K562 (cell line): ENCODE data around the gene NDRG4. TPM values are rescaled to one million over a fixed set of nuclear protein-coding genes. Genes with fewer than 3 reads are reported as not detected.
A peak's percentile ranks its signal among the peaks of the same experiment; 100 is the strongest.

Experiments used
- ATAC-seq: fragments of 200-7000 bp; cut with Tn5 transposase; 3 replicates; pipeline ENCODE4 v1.9.1; 2020; ENCODE audit warnings: moderate library complexity
- BruUV-seq: library from RNA; stranded (reverse); fragments of 400-500 nt; replicated peaks from 2 replicates; lab custom pipeline; 2021; lab: Mats Ljungman, UMichigan
- CTCF ChIA-PET: fragments of 300-600 bp; formaldehyde crosslinking; extraction: SDS; loops from one replicate; lab custom pipeline; 2021; ENCODE audit warnings: low intra/inter-chr PET ratio; lab: Yijun Ruan, JAX
- POLR2A ChIA-PET: fragments of 300-600, 350-650 bp; sonication (Branson Sonifier 250); formaldehyde crosslinking; extraction: SDS; loops from one replicate; lab custom pipeline; 2021; ENCODE audit warnings: antibody characterized with exemption, inconsistent platforms; lab: Yijun Ruan, JAX
- DNase-seq, 4 experiments: peaks; one replicate each; pipeline versions ENCODE4 v3.0.0 to v3.0.0-alpha.2; 2011 to 2018; ENCODE audit warnings: low spot score in 3 of 4, mixed read lengths in 3 of 4; ENCODE audit errors: extremely low read depth in 1 of 4
- FAIRE-seq: peaks from 2 replicates; lab custom pipeline; 2011; peaks lifted over from hg19 to GRCh38; lab: Jason Lieb, UNC
- H2AFZ ChIP-seq: 2 replicates; pipeline ENCODE4 v1.6.0; 2011; ENCODE audit warnings: low read depth, low read length, control low read depth, inconsistent platforms
- H3K27ac ChIP-seq: fragments of 200-600 bp; 3 replicates; pipeline ENCODE4 v1.8.0; 2011; ENCODE audit warnings: low read depth, mild to moderate bottlenecking, control low read depth, inconsistent platforms, low read length, moderate library complexity, mixed read lengths; ENCODE audit errors: extremely low read depth
- H3K27me3 ChIP-seq, 2 experiments: fragments of 300-600 bp in 1 of 2; 2 replicates in 1 of 2; 3 replicates in 1 of 2; pipeline versions ENCODE4 v1.6.0 to v1.8.0; 2011; ENCODE audit warnings: inconsistent platforms in 2 of 2, low read length in 2 of 2, mild to moderate bottlenecking in 1 of 2, mixed read lengths in 1 of 2, moderate library complexity in 1 of 2; ENCODE audit not compliant: control insufficient read depth in 2 of 2, insufficient read depth in 2 of 2
- H3K36me3 ChIP-seq: fragments of 300-600 bp; 3 replicates; pipeline ENCODE4 v1.8.0; 2011; ENCODE audit warnings: mild to moderate bottlenecking, low read length, inconsistent platforms; ENCODE audit not compliant: control insufficient read depth, insufficient read depth
- H3K4me1 ChIP-seq, 2 experiments: fragments of 200-600 bp in 1 of 2; replicated peaks in 1 of 2; 2 replicates in 1 of 2; 3 replicates in 1 of 2; pipeline versions ENCODE4 v1.5.1 to v1.8.0; 2011; ENCODE audit warnings: inconsistent platforms in 2 of 2, low read length in 2 of 2, mild to moderate bottlenecking in 1 of 2, mixed read lengths in 1 of 2, moderate library complexity in 1 of 2; ENCODE audit not compliant: control insufficient read depth in 2 of 2, insufficient read depth in 2 of 2
- H3K4me2 ChIP-seq: 2 replicates; pipeline ENCODE4 v1.6.1; 2011; ENCODE audit warnings: low read length, control low read depth, inconsistent platforms, mixed read lengths; ENCODE audit not compliant: insufficient read depth
- H3K4me3 ChIP-seq: fragments of 200-600 bp; sonication (generic), shearing (Covaris generic); 2 replicates; pipeline ENCODE4 v1.5.1; 2016; ENCODE audit warnings: control low read depth, inconsistent platforms
- H3K79me2 ChIP-seq: fragments of 200-600 bp; 3 replicates; pipeline ENCODE4 v1.8.0; 2011; ENCODE audit warnings: low read length, inconsistent platforms; ENCODE audit not compliant: control insufficient read depth, insufficient read depth
- H3K9ac ChIP-seq, 2 experiments: 2 replicates each; pipeline versions ENCODE4 v1.6.0 to v1.6.1; 2011; ENCODE audit warnings: low read depth in 2 of 2, low read length in 2 of 2, control low read depth in 1 of 2, inconsistent platforms in 1 of 2, mild to moderate bottlenecking in 1 of 2, mixed read lengths in 1 of 2; ENCODE audit not compliant: insufficient read depth in 1 of 2
- H3K9me1 ChIP-seq: one replicate; pipeline ENCODE4 v1.6.0; 2011; ENCODE audit warnings: inconsistent platforms, mild to moderate bottlenecking, low read length, moderate library complexity; ENCODE audit not compliant: control insufficient read depth, insufficient read depth
- H3K9me3 ChIP-seq: replicated peaks from 2 replicates; pipeline ENCODE4 v1.5.1; 2011; ENCODE audit warnings: low read depth, low read length, inconsistent platforms; ENCODE audit not compliant: control insufficient read depth, insufficient read depth
- H4K20me1 ChIP-seq: replicated peaks from 2 replicates; pipeline ENCODE4 v1.6.1; 2011; ENCODE audit warnings: low read length, inconsistent platforms, mixed read lengths; ENCODE audit not compliant: control insufficient read depth, insufficient read depth
- BCOR ChIP-seq: fragments of 450-650 bp; IDR thresholded peaks from 2 replicates; pipeline ENCODE4 v1.6.1; 2016
- SMARCE1 ChIP-seq: fragments of 450-650 bp; IDR thresholded peaks from 2 replicates; pipeline ENCODE4 v1.7.1; 2016; ENCODE audit warnings: mild to moderate bottlenecking
- ZFX ChIP-seq: sonication (generic); formaldehyde crosslinking; IDR thresholded peaks from 2 replicates; pipeline ENCODE4 v1.8.0; 2022; ENCODE audit warnings: mild to moderate bottlenecking, missing genetic modification reagents, moderate library complexity
- WGBS: fragments of 100-300 bp; shearing (Covaris generic); methylation state at CpG from one replicate; pipeline ENCODE4 v1.1.6; 2016; ENCODE audit warnings: low coverage, mixed read lengths; ENCODE audit not compliant: insufficient coverage; ENCODE audit errors: missing lambda C conversion rate; 5-methylcytosine and 5-hydroxymethylcytosine counted together
- in situ Hi-C: fragments of 300-500 bp; cut with MboI; formaldehyde crosslinking; loops from 4 replicates; pipeline ENCODE4 v1.15.0; 2018; ENCODE audit warnings: inconsistent platforms, mixed read lengths
- intact Hi-C: fragments of 100-400 bp; cut with micrococcal nuclease; formaldehyde crosslinking; loops from 2 replicates; pipeline ENCODE4 v1.14.2; 2022
- polyA plus RNA-seq, 8 experiments: library from polyadenylated mRNA; depleted of rRNA in 4 of 8; stranded (reverse) in 5 of 8; unstranded in 3 of 8; fragments of >200 nt; fragmentation: Nextera tagmentation in 2 of 8; fragmentation: Illumina TruSeq in 1 of 8; extraction: Ambion mirVana in 2 of 8; extraction: Trizol in 1 of 8; gene quantifications; 2 replicates each; pipeline versions ENCODE4 v1.2.1 to v1.2.3, GENCODE V29; 2011 to 2014; ENCODE audit warnings: inconsistent platforms in 1 of 8, missing spikeins in 1 of 8
- total RNA-seq, 7 experiments: library from RNA; depleted of rRNA in 6 of 7; stranded (reverse); fragments of >200 nt in 6 of 7; fragmentation: Illumina TruSeq in 2 of 7; extraction: Trizol in 2 of 7; gene quantifications; 2 replicates each; pipeline versions ENCODE4 v1.2.1 to v1.2.3, GENCODE V29; 2011 to 2021; ENCODE audit warnings: low replicate concordance in 1 of 7
- TF ChIP-seq, protein P1 (sequence below): fragments of 250-450 bp; sonication (Bioruptor Pico); IDR thresholded peaks from 2 replicates; pipeline ENCODE4 v1.5.0; 2022; ENCODE audit warnings: mild to moderate bottlenecking

Gene NDRG4
- total and polyA plus RNA-seq, 9 of the 15 experiments (the other 6 are each of a cell fraction or from before 2014, with no cell fraction given): 0.06 to 0.95 (median 0.28) TPM

DNA sequence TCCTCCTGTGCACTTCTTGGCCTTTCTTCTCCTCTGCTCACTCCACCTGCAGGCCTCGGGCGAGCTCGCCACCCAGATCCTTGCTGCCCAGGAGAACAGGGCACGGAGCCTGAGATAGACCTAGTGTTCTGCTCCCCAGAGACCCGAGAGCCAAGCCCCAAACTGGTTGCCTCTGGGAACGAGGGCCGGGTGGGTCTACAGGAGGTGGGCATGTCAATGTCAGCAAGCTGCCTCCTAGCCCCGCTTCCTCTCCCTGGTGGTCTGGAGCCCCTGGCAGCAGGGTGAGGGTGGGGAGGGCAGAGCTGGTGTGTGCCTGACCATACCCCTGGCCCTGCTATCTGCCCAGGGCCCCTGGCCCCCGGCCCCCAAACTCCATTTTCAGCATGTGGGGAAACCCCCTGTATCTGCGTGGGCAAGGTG, 841 bp upstream of the NDRG4 start:
- intact Hi-C loops: loop anchor here (5.0 kb wide), 2 partner anchors 163 to 258 kb away; no protein-coding TSS in a partner anchor
- CTCF ChIA-PET: no interaction called here
- Histone ChIP-seq H3K27ac (no peak overlapping the region), H3K9me1 (no peaks in the 10 kb centered on the region), H4K20me1 (peaks cover 20% of the 10 kb centered on the region; the same call in 1 of the 2 replicates), H3K4me1 (peaks cover 3 to 52% of the 10 kb centered on the region in 2 experiments; a peak in 3 of 5 replicates), H2AFZ (no peak overlapping the region), H3K79me2 (no peaks in the 10 kb centered on the region), H3K36me3 (no peaks in the 10 kb centered on the region)
- no peak for FAIRE-seq
- 2% methylated on average over 8 of the region's 10 CpGs for WGBS
- no peak for DNase-seq
- no peak for ATAC-seq
- in situ Hi-C loops: no loop called here
- TF ChIP-seq BCOR: 0 out of 2 replicates have a peak, but pooled peaks have one; percentile 1
- TF ChIP-seq SMARCE1: no peak
- TF ChIP-seq, all 486 proteins: peak for 1
- Histone ChIP-seq H3K9ac (no peak overlapping the region), H3K4me2 (no peak overlapping the region), H3K9me3 (no peaks in the 10 kb centered on the region), H3K4me3 (no peak overlapping the region), H3K27me3 (peaks cover 0 to 3% of the 10 kb centered on the region in 2 experiments; a peak in 3 of 5 replicates)
- POLR2A ChIA-PET: no interaction called here
- BruUV-seq: no TSS peak

DNA sequence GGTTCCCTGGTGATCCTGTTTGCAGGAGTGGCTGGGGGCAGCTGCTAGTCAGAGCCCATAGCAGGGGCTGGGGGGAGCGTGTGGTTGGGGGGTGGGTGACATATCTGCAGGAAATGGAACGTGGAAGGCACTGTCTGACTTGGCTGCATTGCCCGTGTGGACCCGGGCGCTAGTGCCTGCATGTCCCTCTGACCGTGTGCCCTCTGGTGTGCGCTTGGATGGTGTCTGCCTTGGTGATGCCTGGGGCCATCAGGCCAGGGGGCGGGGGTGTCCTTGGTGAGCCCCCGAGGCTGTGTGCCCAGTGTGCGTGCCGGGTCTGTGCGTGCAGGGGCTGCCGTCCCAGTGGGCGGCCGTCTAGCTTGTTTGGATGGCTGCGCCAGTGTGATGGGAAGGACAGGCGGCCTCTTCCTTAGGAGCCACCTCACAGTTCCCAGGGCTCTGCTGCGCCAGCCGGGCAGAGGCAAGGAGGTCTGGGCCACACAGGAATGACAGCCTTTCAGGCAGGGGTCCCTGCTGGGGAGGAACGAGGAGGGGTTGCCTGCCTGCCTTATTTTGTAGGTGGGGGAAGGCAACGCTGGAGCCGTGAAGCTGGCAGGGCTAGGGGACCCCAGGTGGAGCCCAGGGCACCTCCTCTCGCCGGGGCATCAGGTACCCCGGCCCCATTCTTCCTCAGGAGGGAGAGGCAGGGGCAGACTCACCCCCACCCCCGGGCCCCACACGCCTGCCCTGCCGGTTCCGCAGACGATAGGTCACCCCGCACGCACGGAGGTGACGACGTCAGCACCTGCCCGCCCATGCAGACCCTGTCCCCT, 693 bp downstream of the NDRG4 start:
- Histone ChIP-seq H3K9me1 (no peaks in the 10 kb centered on the region), H3K27me3 (no peaks in the 10 kb centered on the region), H3K4me1 (peaks cover 3 to 51% of the 10 kb centered on the region in 2 experiments; a peak in 3 of 5 replicates), H3K4me2 (peak overlapping the region; percentile 56; the same call in 1 of the 2 replicates), H3K79me2 (no peaks in the 10 kb centered on the region), H3K36me3 (no peaks in the 10 kb centered on the region), H3K4me3 (peak overlapping the region; percentile 3; the same call in 1 of the 2 replicates), H3K9me3 (no peaks in the 10 kb centered on the region), H3K27ac (no peak overlapping the region), H4K20me1 (peaks cover 12% of the 10 kb centered on the region; the same call in 1 of the 2 replicates), H3K9ac (peak overlapping the region in 1 of 2 experiments; percentile 23; a peak in 2 of 4 replicates), H2AFZ (peak overlapping the region; percentile 76)
- ATAC-seq: no peak
- no peak for DNase-seq
- no TSS peak for BruUV-seq
- 61% methylated on average over 10 of the region's 36 CpGs for WGBS
- intact Hi-C loops: no loop called here
- FAIRE-seq: no peak
- 0 out of 2 replicates have a peak, but pooled peaks have one; percentile 7 for TF ChIP-seq ZFX (CRISPR knock-in tag)
- TF ChIP-seq, protein P1, sequence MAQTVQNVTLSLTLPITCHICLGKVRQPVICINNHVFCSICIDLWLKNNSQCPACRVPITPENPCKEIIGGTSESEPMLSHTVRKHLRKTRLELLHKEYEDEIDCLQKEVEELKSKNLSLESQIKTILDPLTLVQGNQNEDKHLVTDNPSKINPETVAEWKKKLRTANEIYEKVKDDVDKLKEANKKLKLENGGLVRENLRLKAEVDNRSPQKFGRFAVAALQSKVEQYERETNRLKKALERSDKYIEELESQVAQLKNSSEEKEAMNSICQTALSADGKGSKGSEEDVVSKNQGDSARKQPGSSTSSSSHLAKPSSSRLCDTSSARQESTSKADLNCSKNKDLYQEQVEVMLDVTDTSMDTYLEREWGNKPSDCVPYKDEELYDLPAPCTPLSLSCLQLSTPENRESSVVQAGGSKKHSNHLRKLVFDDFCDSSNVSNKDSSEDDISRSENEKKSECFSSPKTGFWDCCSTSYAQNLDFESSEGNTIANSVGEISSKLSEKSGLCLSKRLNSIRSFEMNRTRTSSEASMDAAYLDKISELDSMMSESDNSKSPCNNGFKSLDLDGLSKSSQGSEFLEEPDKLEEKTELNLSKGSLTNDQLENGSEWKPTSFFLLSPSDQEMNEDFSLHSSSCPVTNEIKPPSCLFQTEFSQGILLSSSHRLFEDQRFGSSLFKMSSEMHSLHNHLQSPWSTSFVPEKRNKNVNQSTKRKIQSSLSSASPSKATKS (CRISPR knock-in tag): no peak
- ChIA-PET CTCF (no interaction called here), POLR2A (interaction anchor here (0.6 kb wide), 2 partner anchors 125 to 169 kb away, joined by 3 to 4 read pairs; no protein-coding TSS in a partner anchor)
- in situ Hi-C loops: loop anchor here (5.0 kb wide), 1 partner anchor 252 kb away; no protein-coding TSS in a partner anchor
